Measurements from ENCODE around the gene SANBR. TPM values are rescaled to one million over a fixed set of nuclear protein-coding genes. Genes with fewer than 3 reads are reported as not detected.

SANBR gene
- total and polyA plus RNA-seq, 2 donors (not counting 3 experiments of a cell fraction or from before 2014, with no cell fraction given) = 5.7 to 22.9 TPM

DNA sequence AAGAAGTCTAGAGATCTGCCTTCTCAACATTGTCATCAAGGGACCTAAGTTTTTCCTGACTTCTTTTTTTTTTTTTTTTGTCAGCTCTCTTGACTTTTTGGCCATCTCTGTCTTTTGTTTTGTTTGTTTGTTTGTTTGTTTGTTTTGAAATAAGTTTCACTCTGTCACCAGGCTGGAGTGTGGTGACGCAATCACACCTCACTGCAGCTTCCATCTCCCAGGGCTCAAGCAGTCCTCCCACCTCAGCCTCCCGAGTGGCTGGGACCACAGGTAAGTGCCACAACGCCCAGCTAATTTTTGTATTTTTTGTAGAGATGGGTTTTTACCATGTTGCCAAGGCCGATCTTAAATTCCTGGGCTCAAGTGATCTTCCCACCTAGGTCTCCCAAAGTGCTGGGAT, 42.0 kb upstream of the SANBR start:
- peaks cover 48% of the 10 kb centered on the region for H3K79me2 ChIP-seq (ENCODE audit: control insufficient read depth, insufficient read depth, low read length)
- no peak for DNase-seq (ENCODE audit: low read depth, low spot score)
- no peak overlapping the region for H3K4me3 ChIP-seq (replicated peaks in 1 of 3; ENCODE audit: insufficient read depth in 1 of 3, low read depth in 1 of 3, low read length in 3 of 3)
- TF ChIP-seq EZH2 (IDR thresholded peaks at IDR 0.05; ENCODE audit: borderline replicate concordance, low read depth, low read length, severe bottlenecking) (no peak), JUN (IDR thresholded peaks at IDR 0.05; ENCODE audit: borderline replicate concordance, insufficient read depth, insufficient read length, low read depth) (no peak), POLR2AphosphoS5 (IDR thresholded peaks at IDR 0.05; ENCODE audit: insufficient read depth, low read depth, low read length) (no peak), MYC (IDR thresholded peaks at IDR 0.05; ENCODE audit: low read depth, low read length) (no peak), GATA2 (IDR thresholded peaks at IDR 0.05; ENCODE audit: insufficient read depth, insufficient read length, low read depth, low read length) (no peak), FOS (IDR thresholded peaks at IDR 0.05; ENCODE audit: borderline replicate concordance, insufficient read depth, low read length) (no peak), POLR2A (IDR thresholded peaks at IDR 0.05; ENCODE audit: low read depth, low read length) (no peak)
- TF ChIP-seq, protein P1, sequence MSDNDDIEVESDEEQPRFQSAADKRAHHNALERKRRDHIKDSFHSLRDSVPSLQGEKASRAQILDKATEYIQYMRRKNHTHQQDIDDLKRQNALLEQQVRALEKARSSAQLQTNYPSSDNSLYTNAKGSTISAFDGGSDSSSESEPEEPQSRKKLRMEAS (IDR thresholded peaks at IDR 0.05; ENCODE audit: insufficient read depth, insufficient read length) = no peak
- TF ChIP-seq, protein P2, sequence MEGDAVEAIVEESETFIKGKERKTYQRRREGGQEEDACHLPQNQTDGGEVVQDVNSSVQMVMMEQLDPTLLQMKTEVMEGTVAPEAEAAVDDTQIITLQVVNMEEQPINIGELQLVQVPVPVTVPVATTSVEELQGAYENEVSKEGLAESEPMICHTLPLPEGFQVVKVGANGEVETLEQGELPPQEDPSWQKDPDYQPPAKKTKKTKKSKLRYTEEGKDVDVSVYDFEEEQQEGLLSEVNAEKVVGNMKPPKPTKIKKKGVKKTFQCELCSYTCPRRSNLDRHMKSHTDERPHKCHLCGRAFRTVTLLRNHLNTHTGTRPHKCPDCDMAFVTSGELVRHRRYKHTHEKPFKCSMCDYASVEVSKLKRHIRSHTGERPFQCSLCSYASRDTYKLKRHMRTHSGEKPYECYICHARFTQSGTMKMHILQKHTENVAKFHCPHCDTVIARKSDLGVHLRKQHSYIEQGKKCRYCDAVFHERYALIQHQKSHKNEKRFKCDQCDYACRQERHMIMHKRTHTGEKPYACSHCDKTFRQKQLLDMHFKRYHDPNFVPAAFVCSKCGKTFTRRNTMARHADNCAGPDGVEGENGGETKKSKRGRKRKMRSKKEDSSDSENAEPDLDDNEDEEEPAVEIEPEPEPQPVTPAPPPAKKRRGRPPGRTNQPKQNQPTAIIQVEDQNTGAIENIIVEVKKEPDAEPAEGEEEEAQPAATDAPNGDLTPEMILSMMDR (IDR thresholded peaks at IDR 0.05; ENCODE audit: extremely low read depth in 1 of 2, insufficient read depth in 1 of 2, low read depth in 1 of 2, low read length in 2 of 2) = no peak
- H2AFZ ChIP-seq (ENCODE audit: low read depth, low read length) = no peak overlapping the region
- FAIRE-seq = no peak
- peaks cover 6% of the 10 kb centered on the region for H3K4me1 ChIP-seq (ENCODE audit: control insufficient read depth, extremely low read depth, insufficient read depth, low read length)
- BruUV-seq (replicated peaks) = no TSS peak
- H3K27ac ChIP-seq (ENCODE audit: insufficient read depth, low read depth, low read length) = no peak overlapping the region
- H3K36me3 ChIP-seq (ENCODE audit: control insufficient read depth in 2 of 2, extremely low read depth in 1 of 2, insufficient read depth in 2 of 2, low read length in 2 of 2) = peaks cover 4% of the 10 kb centered on the region in 2 experiments
- no peaks in the 10 kb centered on the region for H3K9me1 ChIP-seq (replicated peaks; ENCODE audit: control insufficient read depth, extremely low read depth, insufficient read depth, low read length)
- H3K9ac ChIP-seq (replicated peaks; ENCODE audit: extremely low read depth, insufficient read depth, low read length) = no peak overlapping the region
- H4K20me1 ChIP-seq (replicated peaks; ENCODE audit: control insufficient read depth, extremely low read depth, insufficient read depth, low read length) = no peaks in the 10 kb centered on the region
- H3K9me3 ChIP-seq (replicated peaks; ENCODE audit: control insufficient read depth, insufficient read depth, low read length) = no peaks in the 10 kb centered on the region
- no peaks in the 10 kb centered on the region for H3K27me3 ChIP-seq (ENCODE audit: control insufficient read depth in 2 of 2, insufficient read depth in 2 of 2, low read length in 2 of 2)
- intact Hi-C loops (cut with micrococcal nuclease) (no loop called here), dilution Hi-C loops (cut with MboI; ENCODE audit: extremely low pct_ligation_motif_present, low sequenced_read_pairs) (no loop called here)
- ChIA-PET CTCF (no interaction called here), POLR2A (no interaction called here)
- H3K4me2 ChIP-seq (ENCODE audit: insufficient read depth, low read length) = no peak overlapping the region

Measured in endothelial cell of umbilical vein (primary cell).